A673 (cell line): Measurements from ENCODE around the gene PLA2G4F. TPM values are rescaled to one million over a fixed set of nuclear protein-coding genes. Genes with fewer than 3 reads are reported as not detected.
A peak's percentile ranks its signal among the peaks of the same experiment; 100 is the strongest.

Experiments used
- Bru-seq: library from RNA; stranded (reverse); fragments of 400-500 nt; gene quantifications from one replicate; lab custom pipeline; 2021; lab: Mats Ljungman, UMichigan
- BruChase-seq, 2 experiments: library from RNA; stranded (reverse); fragments of 400-500 nt; gene quantifications; one replicate each; lab custom pipeline; 2021; lab: Mats Ljungman, UMichigan
- BruUV-seq: library from RNA; stranded (reverse); fragments of 400-500 nt; replicated peaks from 2 replicates; lab custom pipeline; 2021; lab: Mats Ljungman, UMichigan
- CTCF ChIA-PET: fragments of 300-600 bp; sonication (Branson Sonifier 250); formaldehyde crosslinking; loops from one replicate; lab custom pipeline; 2022; ENCODE audit warnings: antibody characterized with exemption; lab: Charles Lee
- POLR2A ChIA-PET: fragments of 300-600 bp; sonication (Branson Sonifier 250); formaldehyde crosslinking; loops from one replicate; lab custom pipeline; 2022; ENCODE audit warnings: antibody characterized with exemption; ENCODE audit not compliant: low non-redundant PET; lab: Charles Lee
- DNase-seq: peaks from one replicate; pipeline ENCODE4 v3.0.0-alpha.2; 2015; ENCODE audit warnings: low spot score
- H3K27ac ChIP-seq: fragments of 200-600 bp; sonication (generic); 2 replicates; pipeline ENCODE4 v1.5.1; 2016; ENCODE audit warnings: mixed run types, low read depth, mild to moderate bottlenecking, mixed read lengths, antibody characterized with exemption, low read length; ENCODE audit not compliant: poor library complexity, severe bottlenecking
- H3K27me3 ChIP-seq: fragments of 200-600 bp; sonication (generic); replicated peaks from 2 replicates; pipeline ENCODE4 v1.6.1; 2017; ENCODE audit warnings: mixed run types, low read depth, mild to moderate bottlenecking, mixed read lengths, antibody characterized with exemption, low read length; ENCODE audit not compliant: insufficient read depth, poor library complexity
- H3K36me3 ChIP-seq: fragments of 200-600 bp; sonication (generic); 2 replicates; pipeline ENCODE4 v1.6.1; 2016; ENCODE audit warnings: mixed run types, mild to moderate bottlenecking, mixed read lengths, antibody characterized with exemption, low read length; ENCODE audit not compliant: insufficient read depth, poor library complexity, severe bottlenecking
- H3K4me1 ChIP-seq: fragments of 200-600 bp; sonication (generic); 2 replicates; pipeline ENCODE4 v1.6.1; 2017; ENCODE audit warnings: mixed run types, mild to moderate bottlenecking, mixed read lengths, antibody characterized with exemption, low read length; ENCODE audit not compliant: insufficient read depth, poor library complexity, severe bottlenecking
- H3K4me3 ChIP-seq: fragments of 200-600 bp; sonication (generic); 2 replicates; pipeline ENCODE4 v1.5.1; 2016; ENCODE audit warnings: low read depth, mixed run types, mild to moderate bottlenecking, mixed read lengths, low read length; ENCODE audit not compliant: poor library complexity, severe bottlenecking
- H3K9me3 ChIP-seq: fragments of 200-600 bp; sonication (generic); 2 replicates; pipeline ENCODE4 v1.6.1; 2016; ENCODE audit warnings: mixed run types, low read depth, mild to moderate bottlenecking, mixed read lengths, antibody characterized with exemption, low read length; ENCODE audit not compliant: poor library complexity, severe bottlenecking
- CTCF ChIP-seq: fragments of 300-800, 200-600 bp; sonication (generic); conservative IDR thresholded peaks from 2 replicates; pipeline ENCODE4 v1.5.1; 2017; ENCODE audit warnings: low read depth, mild to moderate bottlenecking, antibody characterized with exemption, low read length, moderate library complexity, mixed read lengths
- EZH2 ChIP-seq: fragments of 200-600 bp; sonication (generic); IDR thresholded peaks from 2 replicates; pipeline ENCODE4 v1.6.1; 2017; ENCODE audit warnings: borderline replicate concordance, low read depth, mild to moderate bottlenecking, mixed read lengths, antibody characterized with exemption, low read length; ENCODE audit not compliant: poor library complexity, severe bottlenecking
- intact Hi-C: fragments of 100-400 bp; cut with micrococcal nuclease; formaldehyde crosslinking; loops from one replicate; pipeline ENCODE4 v1.10.0; 2022; ENCODE audit not compliant: unreplicated experiment
- long read RNA-seq: library from polyadenylated mRNA; stranded (forward); transcript quantifications from one replicate; pipeline ENCODE4 v2.0.0, GENCODE V29; 2022
- total RNA-seq: library from RNA; stranded (reverse); gene quantifications from 2 replicates; pipeline ENCODE4 v1.2.3, GENCODE V29; 2021

The PLA2G4F gene
- total RNA-seq (not detected in 2 replicates), Bru-seq, nascent RNA (percentile 5 among the genes with signal in this experiment), BruChase-seq, experiment 1, labeled RNA remaining after a 2-hour chase (percentile 5 among the genes with signal in this experiment), BruChase-seq, experiment 2, labeled RNA remaining after a 6-hour chase (not detected)
- long read RNA-seq, result 0 reads

- no peak for TF ChIP-seq CTCF
- TF ChIP-seq EZH2, result no peak
- H3K36me3 ChIP-seq, result peaks cover 13% of the 10 kb centered on the region
- ChIA-PET POLR2A (no interaction called here), CTCF (interaction anchor here (1.2 to 1.4 kb wide), 2 partner anchors 19 to 229 kb away, joined by 3 read pairs; no protein-coding TSS in a partner anchor)
- intact Hi-C loops, result no loop called here
- H3K27me3 ChIP-seq, result no peaks in the 10 kb centered on the region
- no peak within 1 kb of the TSS for H3K27ac ChIP-seq
- no TSS peak for BruUV-seq
- no peak for DNase-seq
- no peaks in the 10 kb centered on the region for H3K9me3 ChIP-seq
- no peaks in the 10 kb centered on the region for H3K4me1 ChIP-seq
- H3K4me3 ChIP-seq, result no peak within 1 kb of the TSS
Observed at GRCh38 chr15:42156243-42156922, at the start of gene PLA2G4F. Gene PLA2G4F, minus strand, starts transcription at chr15:42156636. Its CDS starts 87 bp downstream, at chr15:42156549.

- TF ChIP-seq EZH2, result no peak
- TF ChIP-seq CTCF, result no peak
- no peak overlapping the region for H3K4me3 ChIP-seq
- H3K9me3 ChIP-seq, result no peaks in the 10 kb centered on the region
- H3K36me3 ChIP-seq, result no peaks in the 10 kb centered on the region
- CTCF ChIA-PET, result no interaction called here
- POLR2A ChIA-PET, result no interaction called here
- intact Hi-C loops, result no loop called here
- no peak overlapping the region for H3K27ac ChIP-seq
- DNase-seq, result no peak
- peaks cover 10% of the 10 kb centered on the region for H3K4me1 ChIP-seq
- H3K27me3 ChIP-seq, result no peaks in the 10 kb centered on the region
- BruUV-seq, result no TSS peak
Observed at GRCh38 chr15:42203891-42204290, 47.5 kb upstream of the PLA2G4F start.

- Histone ChIP-seq H3K4me1 (peaks cover 6% of the 10 kb centered on the region), H3K36me3 (peaks cover 6% of the 10 kb centered on the region), H3K4me3 (no peak overlapping the region), H3K9me3 (no peaks in the 10 kb centered on the region), H3K27ac (no peak overlapping the region), H3K27me3 (no peaks in the 10 kb centered on the region)
- intact Hi-C loops, result no loop called here
- TF ChIP-seq EZH2 (no peak), CTCF (no peak)
- ChIA-PET CTCF (no interaction called here), POLR2A (no interaction called here)
- no TSS peak for BruUV-seq
- no peak for DNase-seq
Observed at GRCh38 chr15:42202653-42203052, 46.2 kb upstream of the PLA2G4F start.
